ENCODE data around the gene TMPRSS3. TPM values are rescaled to one million over a fixed set of nuclear protein-coding genes. Genes with fewer than 3 reads are reported as not detected.

TMPRSS3 gene
- not detected for polyA plus RNA-seq (2012; ENCODE audit: insufficient read depth, insufficient read length, low read depth)

DNA sequence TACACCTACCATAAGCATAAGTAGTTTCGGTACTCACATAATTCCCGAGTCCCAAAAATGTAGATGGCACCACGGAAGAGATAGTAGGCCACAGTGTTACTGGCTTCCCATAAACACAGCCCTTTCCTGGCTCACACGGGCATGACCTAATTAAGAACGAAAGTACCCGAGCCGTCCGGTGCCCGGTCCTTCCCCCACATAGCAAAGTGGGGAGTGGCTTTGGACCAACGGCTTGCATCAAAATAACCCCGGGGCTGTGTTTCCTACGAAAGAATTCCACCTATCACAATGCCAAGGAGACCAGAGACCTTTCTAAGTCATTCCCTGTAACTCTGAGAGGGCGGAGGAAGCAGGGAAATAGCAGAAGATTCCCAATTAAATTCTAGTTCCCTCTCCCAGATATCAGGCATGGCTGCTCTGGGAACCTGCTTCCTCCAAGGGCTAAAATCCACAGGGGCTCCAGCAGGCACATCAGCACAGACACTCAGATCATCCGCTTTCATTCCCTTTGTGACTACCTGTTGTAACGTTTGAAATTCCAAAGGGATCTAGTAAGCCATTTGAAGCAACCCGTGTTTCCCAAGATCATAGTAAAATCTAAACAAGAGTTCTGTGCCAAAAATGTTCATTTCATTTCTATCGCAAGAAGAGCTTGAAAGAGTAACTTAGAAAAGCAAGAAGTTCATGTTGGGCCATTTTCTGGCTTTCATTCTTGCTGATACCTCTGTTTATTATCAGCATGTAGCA lies at the start of gene TMPRSS3:
TSS of gene TMPRSS3 (minus strand) at position 148 of the 747 bp plus-strand sequence. CDS start 635 bp downstream, outside the sequence.
- H3K9me3 ChIP-seq, result no peaks in the 10 kb centered on the region
- no peaks in the 10 kb centered on the region for H3K4me1 ChIP-seq
- no peak for DNase-seq
- TF ChIP-seq, protein P1, sequence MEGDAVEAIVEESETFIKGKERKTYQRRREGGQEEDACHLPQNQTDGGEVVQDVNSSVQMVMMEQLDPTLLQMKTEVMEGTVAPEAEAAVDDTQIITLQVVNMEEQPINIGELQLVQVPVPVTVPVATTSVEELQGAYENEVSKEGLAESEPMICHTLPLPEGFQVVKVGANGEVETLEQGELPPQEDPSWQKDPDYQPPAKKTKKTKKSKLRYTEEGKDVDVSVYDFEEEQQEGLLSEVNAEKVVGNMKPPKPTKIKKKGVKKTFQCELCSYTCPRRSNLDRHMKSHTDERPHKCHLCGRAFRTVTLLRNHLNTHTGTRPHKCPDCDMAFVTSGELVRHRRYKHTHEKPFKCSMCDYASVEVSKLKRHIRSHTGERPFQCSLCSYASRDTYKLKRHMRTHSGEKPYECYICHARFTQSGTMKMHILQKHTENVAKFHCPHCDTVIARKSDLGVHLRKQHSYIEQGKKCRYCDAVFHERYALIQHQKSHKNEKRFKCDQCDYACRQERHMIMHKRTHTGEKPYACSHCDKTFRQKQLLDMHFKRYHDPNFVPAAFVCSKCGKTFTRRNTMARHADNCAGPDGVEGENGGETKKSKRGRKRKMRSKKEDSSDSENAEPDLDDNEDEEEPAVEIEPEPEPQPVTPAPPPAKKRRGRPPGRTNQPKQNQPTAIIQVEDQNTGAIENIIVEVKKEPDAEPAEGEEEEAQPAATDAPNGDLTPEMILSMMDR (IDR thresholded peaks at IDR 0.05; ENCODE audit: low read depth, low read length), result no peak
- H3K27me3 ChIP-seq, result peaks cover 6% of the 10 kb centered on the region
- H3K36me3 ChIP-seq, result no peaks in the 10 kb centered on the region
- no peak within 1 kb of the TSS for H3K4me3 ChIP-seq (ENCODE audit: low read depth, low read length)

DNA sequence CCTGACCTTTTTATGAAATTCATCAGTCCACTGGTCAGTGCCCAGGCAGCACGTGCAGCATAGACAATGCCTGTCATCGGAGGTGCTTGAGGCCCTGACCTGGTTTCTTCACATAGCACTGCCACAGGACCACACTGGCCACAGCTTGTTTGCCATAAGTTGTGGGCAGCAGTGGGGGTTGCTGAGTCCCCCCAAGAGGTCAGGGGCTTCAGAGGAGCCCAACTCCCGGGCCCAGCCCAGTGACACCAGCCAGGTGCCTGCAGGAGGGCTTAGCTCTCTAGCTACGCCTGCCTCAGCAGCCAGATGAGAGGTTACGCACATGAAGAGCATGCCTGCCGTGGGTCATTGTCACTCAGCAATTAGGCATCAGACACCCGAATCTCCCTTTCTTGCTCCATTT lies 49.5 kb upstream of the TMPRSS3 start:
- H3K4me1 ChIP-seq, result no peaks in the 10 kb centered on the region
- H3K4me3 ChIP-seq (ENCODE audit: low read depth, low read length), result no peak overlapping the region
- no peaks in the 10 kb centered on the region for H3K9me3 ChIP-seq
- no peak for DNase-seq
- H3K36me3 ChIP-seq, result no peaks in the 10 kb centered on the region
- TF ChIP-seq, protein P1 (IDR thresholded peaks at IDR 0.05; ENCODE audit: low read depth, low read length), result no peak
- no peaks in the 10 kb centered on the region for H3K27me3 ChIP-seq

DNA sequence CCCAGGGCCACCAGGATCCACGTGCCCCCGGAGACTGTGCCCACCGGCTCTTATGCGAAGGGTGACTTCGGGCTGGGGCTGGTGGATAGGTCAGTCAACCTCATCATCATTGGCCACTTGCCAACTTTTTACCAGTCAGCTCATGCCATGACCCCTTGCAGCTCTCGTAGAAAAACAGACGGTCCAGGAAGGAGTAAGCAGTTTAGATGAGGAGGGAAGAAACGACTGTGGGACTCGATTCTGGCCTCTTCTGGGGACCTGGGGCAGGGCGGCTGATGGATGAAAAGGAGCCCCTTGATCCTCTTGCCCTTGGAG lies 48.9 kb upstream of the TMPRSS3 start:
- Histone ChIP-seq H3K4me1 (no peaks in the 10 kb centered on the region), H3K4me3 (ENCODE audit: low read depth, low read length) (no peak overlapping the region), H3K27me3 (no peaks in the 10 kb centered on the region), H3K9me3 (no peaks in the 10 kb centered on the region), H3K36me3 (no peaks in the 10 kb centered on the region)
- peak; percentile 6 for DNase-seq
- TF ChIP-seq, protein P1 (IDR thresholded peaks at IDR 0.05; ENCODE audit: low read depth, low read length), result no peak

DNA sequence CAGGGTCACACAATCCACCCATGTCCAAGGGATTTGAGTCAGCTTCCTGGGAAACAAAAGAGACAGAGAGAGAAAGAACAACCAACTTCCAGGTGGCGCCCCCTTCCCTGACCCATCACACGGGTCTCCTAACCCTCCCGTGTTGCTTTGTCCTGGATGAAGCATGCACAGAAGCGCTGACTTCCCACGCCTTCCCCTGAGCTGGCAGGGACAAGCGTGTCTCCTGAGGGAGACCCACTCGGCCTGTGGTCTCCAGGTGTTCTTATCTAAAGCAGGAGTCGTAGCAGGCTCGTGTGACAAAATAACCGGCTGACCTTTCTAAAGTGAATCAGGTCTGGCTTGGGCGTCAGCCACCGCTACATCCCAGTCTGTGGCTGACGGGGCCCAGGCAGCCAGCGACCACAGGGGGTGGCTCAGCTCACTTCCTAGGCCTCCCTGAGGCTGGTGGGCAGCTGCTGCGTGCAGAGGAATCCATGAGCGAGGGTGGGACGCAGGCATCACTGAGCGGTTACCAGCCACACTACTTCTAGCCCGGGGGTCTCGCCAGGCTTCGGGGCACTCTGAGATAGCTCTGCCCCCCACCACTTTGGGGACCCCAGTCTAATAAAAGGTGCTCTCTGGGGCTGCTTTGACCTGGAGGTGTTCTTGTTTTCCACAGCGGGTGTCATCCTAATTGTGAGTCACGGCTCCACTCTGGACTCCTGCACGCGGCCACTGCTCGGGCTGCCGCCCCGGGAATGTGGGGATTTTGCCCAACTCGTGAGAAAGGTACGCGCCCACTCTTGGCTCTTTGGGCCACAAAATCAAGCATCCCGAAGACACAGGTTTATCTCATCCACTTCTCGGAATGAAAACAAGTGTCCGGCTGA lies 48.3 kb upstream of the TMPRSS3 start:
- no peaks in the 10 kb centered on the region for H3K27me3 ChIP-seq
- H3K4me3 ChIP-seq (ENCODE audit: low read depth, low read length), result no peak overlapping the region
- no peak for DNase-seq
- H3K36me3 ChIP-seq, result no peaks in the 10 kb centered on the region
- no peaks in the 10 kb centered on the region for H3K4me1 ChIP-seq
- no peaks in the 10 kb centered on the region for H3K9me3 ChIP-seq
- TF ChIP-seq, protein P1 (IDR thresholded peaks at IDR 0.05; ENCODE audit: low read depth, low read length), result no peak

DNA sequence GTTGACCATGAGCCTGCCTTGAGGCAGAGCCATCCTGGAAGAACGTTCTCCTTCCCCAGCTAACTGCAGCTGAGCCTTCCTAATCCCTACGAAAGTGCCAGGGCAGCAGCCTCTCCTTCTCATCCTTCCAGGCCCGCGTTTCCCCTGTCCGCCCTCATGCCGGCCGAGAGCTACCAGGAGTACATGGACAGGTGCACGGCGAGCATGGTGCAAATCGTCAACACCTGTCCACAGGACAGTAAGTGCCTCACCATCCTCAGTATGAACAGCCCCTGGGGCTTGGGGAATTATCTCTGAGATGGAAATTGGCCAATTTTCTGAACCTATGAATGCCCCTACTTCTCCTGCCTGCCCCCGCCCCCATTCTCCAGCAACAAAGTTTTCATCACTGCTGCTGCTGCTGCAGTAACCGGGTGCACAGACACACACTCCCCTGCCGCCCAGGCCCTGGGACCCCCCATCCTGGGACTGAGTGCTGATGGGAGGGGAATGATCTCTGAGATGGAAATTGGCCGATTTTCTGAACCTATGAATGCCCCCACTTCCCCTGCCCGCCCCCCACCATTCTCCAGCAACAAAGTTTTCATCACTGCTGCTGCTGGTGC lies 47.4 kb upstream of the TMPRSS3 start:
- no peaks in the 10 kb centered on the region for H3K9me3 ChIP-seq
- no peaks in the 10 kb centered on the region for H3K27me3 ChIP-seq
- DNase-seq, result peak; percentile 2
- no peaks in the 10 kb centered on the region for H3K36me3 ChIP-seq
- TF ChIP-seq, protein P1 (IDR thresholded peaks at IDR 0.05; ENCODE audit: low read depth, low read length), result no peak
- H3K4me1 ChIP-seq, result no peaks in the 10 kb centered on the region
- no peak overlapping the region for H3K4me3 ChIP-seq (ENCODE audit: low read depth, low read length)
